Activated CD4-positive, alpha-beta memory T cell treated with anti-CD3 and anti-CD28 coated beads, Interleukin-2, amount 10 ng/mL, durations not matched to agents 7 days and 5 days (primary cell): ENCODE data around the gene TSPAN17. TPM values are rescaled to one million over a fixed set of nuclear protein-coding genes. Genes with fewer than 3 reads are reported as not detected.
"Not testable (repeated sequence)": the region's sequence is repeated elsewhere in the genome, so short reads cannot be mapped to it uniquely, and the experiment has no call there.

Experiments
- CTCF ChIA-PET: fragments of 350-600 bp; sonication (Branson Sonifier 250); formaldehyde crosslinking; loops from one replicate; lab custom pipeline; 2021; ENCODE audit warnings: antibody characterized with exemption, inconsistent platforms; lab: Charles Lee
- POLR2A ChIA-PET: fragments of 350-600 bp; sonication (Branson Sonifier 250); formaldehyde crosslinking; loops from one replicate; lab custom pipeline; 2021; ENCODE audit warnings: antibody characterized with exemption; lab: Charles Lee
- DNase-seq: peaks from one replicate; pipeline ENCODE4 v3.0.0-alpha.2; 2020
- H3K27ac Mint-ChIP-seq: one replicate; pipeline ENCODE4 v1.8.0; 2021; ENCODE audit warnings: mild to moderate bottlenecking, mixed read lengths
- H3K27me3 Mint-ChIP-seq: one replicate; pipeline ENCODE4 v1.8.0; 2021; ENCODE audit warnings: mixed read lengths
- H3K36me3 Mint-ChIP-seq: one replicate; pipeline ENCODE4 v1.8.0; 2021; ENCODE audit warnings: low read depth, mixed read lengths
- H3K4me1 Mint-ChIP-seq: one replicate; pipeline ENCODE4 v1.8.0; 2021; ENCODE audit warnings: mixed read lengths
- H3K4me3 Mint-ChIP-seq: one replicate; pipeline ENCODE4 v1.8.0; 2021; ENCODE audit warnings: mild to moderate bottlenecking, mixed read lengths
- H3K9me3 Mint-ChIP-seq: one replicate; pipeline ENCODE4 v1.8.0; 2021; ENCODE audit warnings: mixed read lengths
- total RNA-seq, 2 experiments: library from RNA; stranded (reverse); gene quantifications; one replicate each; pipeline ENCODE4 v1.2.3, GENCODE V29; 2021

The TSPAN17 gene
- total RNA-seq, 2 experiments from 2014 or later: 33.3 to 33.4 TPM

DNA sequence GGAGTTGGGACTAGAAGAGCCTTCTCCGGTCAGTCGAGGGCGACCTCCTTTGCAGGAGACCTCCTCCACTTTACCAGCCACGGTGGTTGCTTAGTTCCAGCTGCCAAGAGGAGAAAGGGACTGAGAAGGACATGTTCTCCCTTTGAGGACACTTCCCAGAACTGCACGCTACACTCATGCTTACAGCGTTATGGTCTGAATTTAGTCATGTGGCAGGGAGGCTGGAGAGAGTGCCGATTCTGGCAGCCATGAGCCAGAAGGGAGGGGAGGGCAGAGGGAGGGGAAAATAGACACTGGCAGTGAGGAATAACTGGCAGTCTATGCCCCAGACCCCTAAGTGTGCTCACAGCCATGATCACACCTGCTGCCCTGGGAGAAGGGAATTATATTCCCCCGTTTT is 47.8 kb downstream of the TSPAN17 start:
- H3K4me1 Mint-ChIP-seq: no peaks in the 10 kb centered on the region
- DNase-seq: no peak
- ChIA-PET CTCF (no interaction called here), POLR2A (no interaction called here)
- no peaks in the 10 kb centered on the region for H3K36me3 Mint-ChIP-seq
- H3K9me3 Mint-ChIP-seq: no peaks in the 10 kb centered on the region
- no peak overlapping the region for H3K4me3 Mint-ChIP-seq
- H3K27ac Mint-ChIP-seq: no peak overlapping the region
- peaks cover 64% of the 10 kb centered on the region for H3K27me3 Mint-ChIP-seq

DNA sequence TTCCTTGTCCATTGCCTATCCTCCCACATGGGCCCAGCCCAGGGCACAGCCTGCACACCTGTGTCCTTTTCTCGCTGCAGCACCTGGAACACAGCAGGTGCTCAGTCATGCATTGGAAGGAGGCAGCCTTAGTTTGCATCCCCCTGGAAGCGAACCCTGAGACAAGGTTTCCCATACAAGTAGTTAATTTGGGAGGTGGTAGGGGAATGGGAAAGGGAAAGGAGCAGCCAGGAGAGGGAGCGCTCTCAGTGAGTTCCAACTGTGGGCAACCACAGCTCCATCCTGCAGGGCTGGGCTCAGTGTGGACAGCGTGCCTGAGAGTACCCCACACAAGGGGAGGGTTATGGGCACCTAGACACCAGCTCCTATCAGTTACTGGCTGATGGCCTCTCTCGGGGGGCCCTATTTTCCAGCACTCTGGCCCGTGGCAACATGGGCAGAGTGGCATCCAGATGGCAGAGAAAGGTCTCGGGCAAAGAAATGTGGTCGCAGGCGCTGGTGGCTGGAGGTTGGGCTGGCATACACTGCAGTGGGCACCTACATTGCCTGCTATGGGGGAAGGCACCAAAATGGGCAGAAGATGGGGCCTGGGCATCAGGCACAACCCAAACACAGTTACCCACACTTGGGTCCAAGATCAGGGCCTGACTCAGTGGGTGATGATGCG is 50.1 kb downstream of the TSPAN17 start:
- DNase-seq: no peak
- no peaks in the 10 kb centered on the region for H3K9me3 Mint-ChIP-seq
- no peaks in the 10 kb centered on the region for H3K36me3 Mint-ChIP-seq
- no peak overlapping the region for H3K4me3 Mint-ChIP-seq
- ChIA-PET POLR2A (no interaction called here), CTCF (interaction anchor here (1.2 kb wide), 1 partner anchor 36 kb away, joined by 3 read pairs; no protein-coding TSS in a partner anchor)
- no peak overlapping the region for H3K27ac Mint-ChIP-seq
- H3K4me1 Mint-ChIP-seq: no peaks in the 10 kb centered on the region
- peaks cover 62% of the 10 kb centered on the region for H3K27me3 Mint-ChIP-seq

DNA sequence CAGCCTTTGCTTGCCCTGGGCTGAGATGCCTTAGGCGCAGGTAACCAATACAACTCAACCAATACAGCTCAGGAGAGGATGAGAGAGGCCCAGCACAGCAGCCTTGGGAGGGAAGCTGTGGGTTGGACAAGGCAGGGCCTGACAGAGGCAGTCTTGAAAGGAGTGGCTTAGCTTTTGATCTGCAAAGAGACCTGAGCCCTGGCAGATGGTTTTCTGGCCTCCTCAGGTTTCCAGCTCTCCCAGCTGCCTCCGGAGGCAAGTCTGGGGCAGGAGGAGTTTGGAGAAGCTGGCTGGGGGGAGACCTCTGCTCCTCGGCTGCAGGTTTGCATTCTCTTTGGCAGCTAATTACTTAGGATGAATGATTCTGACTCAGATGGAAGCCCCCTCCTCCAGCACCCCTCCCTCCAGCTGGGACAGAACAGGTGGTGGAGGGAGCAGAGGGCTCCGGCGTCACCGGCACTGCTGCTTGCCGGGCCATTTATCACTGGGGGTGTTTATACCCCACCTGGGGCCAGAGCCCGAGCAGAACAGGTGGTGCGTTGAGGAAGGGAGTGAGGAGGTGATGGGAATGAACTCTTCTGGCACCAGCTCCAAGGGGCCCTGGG is 50.8 kb downstream of the TSPAN17 start:
- no peaks in the 10 kb centered on the region for H3K4me1 Mint-ChIP-seq
- DNase-seq: no peak
- H3K27me3 Mint-ChIP-seq: peaks cover 56% of the 10 kb centered on the region
- ChIA-PET CTCF (interaction anchor here (1.2 kb wide), 1 partner anchor 37 kb away, joined by 3 read pairs; no protein-coding TSS in a partner anchor), POLR2A (no interaction called here)
- no peaks in the 10 kb centered on the region for H3K36me3 Mint-ChIP-seq
- no peaks in the 10 kb centered on the region for H3K9me3 Mint-ChIP-seq
- H3K27ac Mint-ChIP-seq: no peak overlapping the region
- H3K4me3 Mint-ChIP-seq: no peak overlapping the region

DNA sequence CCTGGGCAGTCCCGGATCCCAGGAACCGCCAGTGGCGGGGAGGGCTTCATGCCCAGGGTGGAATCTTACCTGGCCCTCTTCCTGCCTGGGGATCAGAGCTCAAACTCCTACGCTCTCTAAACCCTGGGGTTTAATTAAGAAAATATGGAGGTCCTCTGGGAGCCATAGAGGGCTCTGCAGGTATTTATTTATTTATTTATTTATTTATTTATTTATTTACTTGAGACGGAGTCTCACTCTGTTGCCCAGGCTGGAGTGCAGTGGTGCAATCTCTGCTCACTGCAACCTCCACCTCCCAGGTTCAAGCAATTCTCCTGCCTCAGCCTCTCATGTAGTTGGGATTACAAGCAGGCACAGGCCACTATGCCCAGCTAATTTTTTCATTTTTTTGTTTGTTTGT is 52.2 kb downstream of the TSPAN17 start:
- DNase-seq, H3K27ac Mint-ChIP-seq, H3K4me1 Mint-ChIP-seq, H3K9me3 Mint-ChIP-seq, CTCF ChIA-PET, H3K36me3 Mint-ChIP-seq, POLR2A ChIA-PET, H3K4me3 Mint-ChIP-seq: not testable (repeated sequence)
- peaks cover 45% of the 10 kb centered on the region for H3K27me3 Mint-ChIP-seq

DNA sequence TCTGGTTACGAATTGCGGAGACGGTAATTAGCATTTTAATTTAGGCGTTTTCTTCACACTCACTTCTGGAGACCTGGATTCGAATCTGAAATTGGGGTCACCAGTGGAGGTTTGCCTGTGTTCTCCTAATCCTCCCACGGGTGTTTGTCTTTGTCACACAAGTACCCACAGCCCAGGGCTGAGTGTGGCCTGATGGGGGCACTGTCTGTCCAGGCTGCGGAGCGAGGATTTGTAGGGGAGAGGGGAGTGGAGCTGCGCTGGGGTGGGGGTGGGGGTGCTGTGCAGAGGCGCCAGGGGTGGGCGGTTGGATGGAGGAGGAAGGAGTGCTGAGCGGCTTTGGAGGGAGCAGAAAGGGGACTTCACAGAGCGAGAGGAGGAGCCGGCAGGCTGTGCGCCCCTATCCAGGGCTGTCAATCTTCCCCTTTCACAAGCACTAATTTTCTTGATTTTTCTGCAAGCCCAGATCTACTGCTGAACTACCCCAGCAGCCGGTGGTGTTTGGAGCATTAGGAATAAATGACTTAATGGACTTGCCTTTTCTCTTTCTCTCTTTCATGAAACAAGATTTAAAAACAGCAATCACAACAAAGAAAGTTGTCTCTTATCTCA is 53.1 kb downstream of the TSPAN17 start:
- Mint-ChIP-seq H3K27ac (no peak overlapping the region), H3K9me3 (no peaks in the 10 kb centered on the region), H3K27me3 (peaks cover 44% of the 10 kb centered on the region), H3K36me3 (no peaks in the 10 kb centered on the region), H3K4me1 (no peaks in the 10 kb centered on the region), H3K4me3 (no peak overlapping the region)
- ChIA-PET CTCF (interaction anchor here (0.6 to 1.0 kb wide), 2 partner anchors 40 to 123 kb away, joined by 3 to 4 read pairs; no protein-coding TSS in a partner anchor), POLR2A (no interaction called here)
- no peak for DNase-seq

DNA sequence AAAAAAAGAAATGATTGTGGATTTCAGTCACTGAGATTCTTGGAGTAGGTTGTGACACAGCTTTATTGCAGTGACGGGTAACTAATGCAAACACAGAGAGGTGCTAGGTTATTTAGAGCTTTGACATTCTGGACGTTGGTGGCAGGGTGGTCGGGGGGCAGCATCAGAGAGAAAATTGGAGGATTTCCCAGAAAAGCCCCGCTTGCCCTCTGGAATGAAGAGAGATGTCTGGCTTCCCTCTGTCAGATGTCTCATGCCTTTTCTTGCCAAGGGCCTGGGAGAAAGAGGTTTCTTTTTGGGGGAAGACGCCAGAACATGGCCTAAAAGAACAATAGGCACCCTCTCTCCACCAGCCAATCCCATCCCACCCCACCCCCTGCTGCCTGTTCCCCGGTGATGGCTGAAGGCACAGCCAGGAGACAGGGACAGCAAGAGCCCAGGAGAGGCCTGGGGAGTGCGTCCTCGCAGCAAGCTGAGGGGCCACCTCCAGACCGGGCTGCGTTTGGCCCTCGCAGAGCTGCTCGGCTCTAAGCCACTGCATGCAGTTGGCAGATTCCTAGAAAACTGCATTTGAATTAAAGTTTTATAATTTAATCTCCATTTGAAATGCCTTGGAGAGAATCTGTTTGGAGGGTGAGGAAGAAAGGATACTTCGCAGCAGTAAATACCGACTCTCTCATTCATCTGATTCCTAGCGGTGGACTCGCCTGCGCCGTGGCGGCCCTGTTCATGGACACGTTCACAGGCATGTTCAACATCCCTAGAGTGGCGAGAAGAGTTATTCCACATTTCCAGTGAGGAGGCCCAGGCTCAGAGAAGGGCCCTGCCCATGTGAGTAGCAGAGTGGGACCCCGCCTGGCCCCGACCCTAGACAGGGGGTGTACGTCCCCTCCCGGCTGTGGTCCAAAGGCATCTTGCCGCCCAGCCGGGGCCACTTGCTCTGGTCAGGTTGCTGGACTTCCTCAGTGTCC is 55.7 kb downstream of the TSPAN17 start:
- peaks cover 29% of the 10 kb centered on the region for H3K27me3 Mint-ChIP-seq
- no peaks in the 10 kb centered on the region for H3K4me1 Mint-ChIP-seq
- no peak overlapping the region for H3K27ac Mint-ChIP-seq
- CTCF ChIA-PET: no interaction called here
- no peak overlapping the region for H3K4me3 Mint-ChIP-seq
- no peaks in the 10 kb centered on the region for H3K9me3 Mint-ChIP-seq
- no peaks in the 10 kb centered on the region for H3K36me3 Mint-ChIP-seq
- DNase-seq: no peak
- POLR2A ChIA-PET: no interaction called here

DNA sequence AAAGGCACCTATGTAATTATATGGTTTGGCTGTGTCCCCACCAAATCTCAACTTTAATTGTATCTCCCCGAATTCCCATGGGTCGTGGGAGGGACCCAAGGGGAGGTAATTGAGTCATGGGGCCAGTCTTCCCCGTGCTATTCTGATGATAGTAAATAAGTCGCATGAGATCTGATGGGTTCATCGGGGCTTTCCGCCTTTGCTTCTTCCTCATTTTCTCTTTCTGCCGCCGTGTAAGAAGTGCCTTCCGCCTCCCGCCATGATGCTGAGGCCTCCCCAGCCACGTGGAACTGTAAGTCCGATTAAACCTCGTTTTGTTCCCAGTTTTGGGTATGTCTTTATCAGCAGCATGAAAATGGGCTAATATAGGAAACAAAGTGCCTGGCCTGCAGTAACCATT is 56.6 kb downstream of the TSPAN17 start:
- Mint-ChIP-seq H3K4me1 (no peaks in the 10 kb centered on the region), H3K9me3 (no peaks in the 10 kb centered on the region)

DNA sequence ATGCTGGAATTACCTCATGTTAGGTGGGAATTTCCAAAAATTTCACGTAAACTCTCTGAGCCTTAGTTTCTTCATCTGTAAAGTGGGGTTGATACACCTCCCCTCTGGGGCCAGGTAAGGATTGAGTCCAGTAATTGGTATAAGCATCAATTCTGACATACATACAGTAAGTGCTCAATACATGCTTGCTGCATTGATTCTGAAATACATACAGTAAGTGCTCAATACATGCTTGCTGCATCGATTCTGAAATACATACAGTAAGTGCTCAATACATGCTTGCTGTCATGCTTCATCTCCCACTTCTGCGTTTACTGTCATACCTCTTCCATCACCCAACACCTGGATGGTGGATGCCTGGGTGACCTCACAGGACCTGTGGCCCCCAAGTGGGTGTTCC is 57.1 kb downstream of the TSPAN17 start:
- CTCF ChIA-PET: no interaction called here
- DNase-seq: no peak
- POLR2A ChIA-PET: no interaction called here
- no peaks in the 10 kb centered on the region for H3K9me3 Mint-ChIP-seq
- H3K4me1 Mint-ChIP-seq: no peaks in the 10 kb centered on the region
- H3K27me3 Mint-ChIP-seq: peaks cover 24% of the 10 kb centered on the region
- no peak overlapping the region for H3K27ac Mint-ChIP-seq
- H3K4me3 Mint-ChIP-seq: no peak overlapping the region
- H3K36me3 Mint-ChIP-seq: no peaks in the 10 kb centered on the region

More for the DNA sequence above, 56.6 kb downstream of the TSPAN17 start:
- peaks cover 23% of the 10 kb centered on the region for H3K27me3 Mint-ChIP-seq
- POLR2A ChIA-PET: no interaction called here
- CTCF ChIA-PET: no interaction called here
- H3K27ac Mint-ChIP-seq: no peak overlapping the region
- no peaks in the 10 kb centered on the region for H3K36me3 Mint-ChIP-seq
- H3K4me3 Mint-ChIP-seq: no peak overlapping the region
- no peak for DNase-seq

DNA sequence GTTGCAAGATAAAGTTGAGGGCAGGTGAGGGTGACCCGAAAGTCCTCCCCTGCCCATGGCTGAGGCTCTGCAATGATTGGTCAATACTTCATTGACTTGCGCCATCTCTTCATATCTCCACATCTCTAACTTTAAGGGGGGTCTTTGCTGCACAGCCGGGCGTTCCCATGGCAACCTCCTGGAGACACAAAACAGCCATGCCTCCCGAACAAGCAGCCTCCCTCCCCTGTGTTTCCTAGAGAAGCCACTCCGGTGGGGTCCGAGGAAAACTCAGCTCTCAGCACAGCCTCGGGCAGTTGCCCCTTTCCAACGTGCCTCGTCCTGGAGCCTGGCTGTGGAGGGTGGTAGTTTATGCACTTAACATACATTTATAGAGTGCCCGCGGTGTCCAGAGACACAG is 57.5 kb downstream of the TSPAN17 start:
- DNase-seq: no peak
- H3K27ac Mint-ChIP-seq: no peak overlapping the region
- no peak overlapping the region for H3K4me3 Mint-ChIP-seq
- H3K36me3 Mint-ChIP-seq: no peaks in the 10 kb centered on the region
- no peaks in the 10 kb centered on the region for H3K9me3 Mint-ChIP-seq
- peaks cover 22% of the 10 kb centered on the region for H3K27me3 Mint-ChIP-seq
- no peaks in the 10 kb centered on the region for H3K4me1 Mint-ChIP-seq
- CTCF ChIA-PET: no interaction called here
- POLR2A ChIA-PET: no interaction called here

Other genes with a start within 250 kb of the TSPAN17 start
- gene CLTB, start 230.9 kb upstream of the TSPAN17 start, total RNA-seq: 10 to 100 TPM; 56.2 to 57.2 TPM
- gene FAF2, start 199.1 kb upstream of the TSPAN17 start, total RNA-seq: 10 to 100 TPM; 36.2 to 38.7 TPM
- 100 to 1,000 TPM; 142 to 143 TPM for gene RNF44, start 110.1 kb upstream of the TSPAN17 start, total RNA-seq
- 1 to 10 TPM; 1.6 to 2.3 TPM for gene CDHR2, start 98.1 kb upstream of the TSPAN17 start, total RNA-seq
- gene GPRIN1, start 37.3 kb upstream of the TSPAN17 start, total RNA-seq: 1 to 10 TPM; 3.7 to 4.2 TPM
- not detected for gene SNCB, start 16.9 kb upstream of the TSPAN17 start, total RNA-seq
- not detected for gene EIF4E1B, start 16.8 kb upstream of the TSPAN17 start, total RNA-seq
- gene UNC5A, start 163.1 kb downstream of the TSPAN17 start, total RNA-seq: not detected